Left renal cortex interstitium (tissue), 4 donors: ENCODE data around the gene SIAH2. TPM values are rescaled to one million over a fixed set of nuclear protein-coding genes. Genes with fewer than 3 reads are reported as not detected.
"Not testable (repeated sequence)": the region's sequence is repeated elsewhere in the genome, so short reads cannot be mapped to it uniquely, and the experiment has no call there.

Experiments used
- DNase-seq, 4 donors: peaks; one replicate each; pipeline ENCODE4 v3.0.0-alpha.2; 2013; ENCODE audit warnings: low read depth in 4 of 4, low spot score in 2 of 4, missing footprints in 1 of 4
- polyA plus RNA-seq, 4 donors: library from polyadenylated mRNA; unstranded; fragments of 120-200 nt; gene quantifications; one replicate each; pipeline ENCODE4 v1.2.1, GENCODE V29; 2013; ENCODE audit not compliant: insufficient read length in 4 of 4

SIAH2 gene
- 10 to 100 TPM; 16.8 to 20.2 (median 18.8) TPM for polyA plus RNA-seq

GRCh38 chr3:150763122-150763840 is at the start of gene SIAH2:
Gene SIAH2 (minus strand): TSS chr3:150763169. CDS start chr3:150762849, 320 bp downstream.
- peak; percentile 74 to 85 (median 75) for DNase-seq

- DNase-seq, result no peak
Measured at GRCh38 chr3:150811984-150812383, 49.0 kb upstream of the SIAH2 start.

GRCh38 chr3:150810641-150811040 is 47.7 kb upstream of the SIAH2 start:
- DNase-seq, result no peak

DNA sequence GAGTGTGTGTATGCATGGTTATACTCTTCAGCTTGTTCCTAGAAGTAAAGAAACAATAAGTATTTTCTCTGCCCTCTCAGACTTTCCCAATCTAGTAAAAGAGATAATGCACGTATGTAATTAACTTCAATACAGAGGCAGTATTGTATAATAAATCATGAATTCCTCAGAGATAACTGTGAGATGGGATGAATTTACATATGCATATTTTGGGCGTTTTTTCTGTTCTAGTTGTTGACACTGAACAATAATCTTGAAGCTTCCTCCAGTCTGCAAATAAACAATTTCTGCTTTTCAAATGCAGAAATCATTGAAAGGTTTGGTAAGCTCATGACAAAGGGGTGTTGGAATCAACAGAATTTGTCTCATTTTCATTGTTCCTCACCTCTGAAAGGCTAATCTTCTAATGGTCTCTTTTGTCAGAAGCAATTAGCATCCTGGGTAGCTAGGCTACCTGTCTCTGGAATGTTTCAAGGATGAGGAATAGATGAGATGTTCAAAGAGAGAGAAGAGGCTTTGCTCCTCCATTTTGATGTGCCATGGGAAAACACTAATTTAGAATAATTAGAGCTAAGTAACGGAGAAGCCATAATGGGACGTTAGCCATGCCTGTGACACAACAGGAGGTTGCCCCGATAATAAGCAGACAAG is 43.3 kb upstream of the SIAH2 start:
- DNase-seq, result no peak

- no peak for DNase-seq
Measured at GRCh38 chr3:150805354-150805753, 42.4 kb upstream of the SIAH2 start.

GRCh38 chr3:150803440-150803985 is 40.5 kb upstream of the SIAH2 start:
- DNase-seq, result no peak

- DNase-seq, result no peak
Measured at GRCh38 chr3:150800722-150801121, 37.8 kb upstream of the SIAH2 start.

DNA sequence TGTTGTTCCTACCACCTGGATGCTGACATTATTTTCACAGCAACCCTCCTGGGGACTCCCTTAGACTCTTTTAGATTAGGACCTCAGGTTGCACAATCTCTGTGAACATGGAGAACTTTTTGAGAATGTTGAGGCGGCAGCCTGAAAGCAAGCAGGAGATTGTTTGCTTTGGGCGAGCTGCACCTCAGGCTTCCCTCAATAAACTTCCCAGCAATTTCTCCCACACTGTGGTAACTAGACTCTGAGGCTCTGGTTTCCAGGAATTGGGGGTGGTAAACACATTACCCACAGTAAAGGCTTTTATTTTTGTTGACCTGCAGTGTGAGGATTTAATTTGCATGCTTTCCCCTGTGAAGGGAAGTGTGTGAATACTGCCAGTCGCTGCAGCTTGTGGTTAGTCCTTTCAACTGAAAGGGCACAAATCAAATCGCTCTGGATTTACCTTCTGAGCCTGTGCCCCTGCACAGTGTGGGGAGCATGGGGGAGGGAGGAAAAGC is 35.2 kb upstream of the SIAH2 start:
- DNase-seq, result peak in 2 of 4 donors; percentile 11 to 21

- DNase-seq, result no peak
Measured at GRCh38 chr3:150797155-150797554, 34.2 kb upstream of the SIAH2 start.

- not testable (repeated sequence) for DNase-seq
Measured at GRCh38 chr3:150796527-150796926, 33.6 kb upstream of the SIAH2 start.

- DNase-seq, result no peak
Measured at GRCh38 chr3:150793641-150794040, 30.7 kb upstream of the SIAH2 start.

GRCh38 chr3:150790629-150791028 is 27.7 kb upstream of the SIAH2 start:
- no peak for DNase-seq

- DNase-seq, result no peak
Measured at GRCh38 chr3:150789451-150789850, 26.5 kb upstream of the SIAH2 start.

DNA sequence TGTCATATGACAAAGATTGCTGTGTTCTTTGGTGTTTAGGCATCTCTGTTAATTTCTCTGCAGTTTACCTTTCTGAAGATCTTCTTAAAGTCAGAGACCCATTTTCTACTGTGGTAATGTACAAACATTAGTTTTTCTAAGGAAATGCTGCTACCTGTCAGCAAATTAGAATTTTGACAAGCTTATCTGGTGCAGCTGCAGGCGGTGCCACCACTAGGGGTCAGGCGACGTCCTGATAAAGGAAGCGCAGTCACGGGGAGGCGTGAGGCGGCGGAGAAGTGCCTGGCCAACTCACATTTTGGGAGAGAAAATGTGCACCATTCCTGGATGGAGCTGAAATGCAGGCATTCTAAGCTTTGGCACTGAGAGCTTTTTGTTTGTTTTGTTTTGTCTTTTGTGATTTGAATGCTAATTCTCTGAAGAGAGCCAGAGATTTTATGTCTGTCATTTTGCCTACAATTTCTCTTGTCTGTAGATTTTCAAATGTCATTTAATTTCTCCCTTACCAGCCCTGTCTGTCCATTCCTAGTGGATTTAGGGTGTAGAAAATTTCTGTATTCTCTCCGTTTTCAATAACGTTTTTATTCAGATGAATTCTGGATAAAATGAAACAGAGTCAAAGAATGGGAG is 24.9 kb upstream of the SIAH2 start:
- peak in 2 of 4 donors; percentile 44 to 61 for DNase-seq

GRCh38 chr3:150786791-150787190 is 23.8 kb upstream of the SIAH2 start:
- no peak for DNase-seq

DNA sequence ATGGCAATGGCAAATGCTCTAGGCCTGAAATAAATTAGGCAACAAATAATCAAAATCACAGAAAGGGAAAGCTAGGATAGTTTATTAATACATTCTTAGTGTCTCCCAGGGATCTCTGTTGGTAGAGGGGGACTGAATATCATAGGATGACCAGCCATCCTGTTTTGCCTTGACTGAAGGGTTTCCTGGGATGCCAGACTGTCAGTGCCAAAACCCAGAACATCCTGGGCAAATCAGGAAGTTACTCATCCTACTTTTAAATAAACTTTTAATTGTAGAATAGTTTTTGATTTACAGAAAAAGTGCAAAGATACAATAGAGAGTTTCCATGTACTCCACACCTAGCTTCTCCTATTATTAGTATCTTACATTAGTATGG is 21.8 kb upstream of the SIAH2 start:
- DNase-seq, result no peak

GRCh38 chr3:150783920-150784746 is 21.2 kb upstream of the SIAH2 start:
- DNase-seq, result no peak

DNA sequence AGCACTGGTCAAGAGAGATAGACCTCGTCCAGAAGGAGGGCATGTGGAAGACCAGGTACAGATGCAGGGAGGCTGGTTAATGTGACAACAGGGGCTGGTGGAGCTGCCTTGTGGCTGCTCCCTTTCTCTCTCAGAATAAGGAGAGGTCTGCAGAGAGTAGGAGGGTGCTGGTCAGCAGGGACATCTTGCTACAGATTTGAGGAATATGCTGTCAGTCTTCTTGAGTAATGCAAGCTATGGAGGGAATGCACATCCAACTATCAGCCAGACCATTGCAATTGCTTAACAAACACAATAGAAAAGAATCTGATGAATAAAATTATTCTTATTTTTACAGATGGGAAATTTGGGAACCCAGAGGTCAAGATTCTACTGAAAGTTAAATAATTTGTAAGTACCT is 20.3 kb upstream of the SIAH2 start:
- DNase-seq, result no peak

DNA sequence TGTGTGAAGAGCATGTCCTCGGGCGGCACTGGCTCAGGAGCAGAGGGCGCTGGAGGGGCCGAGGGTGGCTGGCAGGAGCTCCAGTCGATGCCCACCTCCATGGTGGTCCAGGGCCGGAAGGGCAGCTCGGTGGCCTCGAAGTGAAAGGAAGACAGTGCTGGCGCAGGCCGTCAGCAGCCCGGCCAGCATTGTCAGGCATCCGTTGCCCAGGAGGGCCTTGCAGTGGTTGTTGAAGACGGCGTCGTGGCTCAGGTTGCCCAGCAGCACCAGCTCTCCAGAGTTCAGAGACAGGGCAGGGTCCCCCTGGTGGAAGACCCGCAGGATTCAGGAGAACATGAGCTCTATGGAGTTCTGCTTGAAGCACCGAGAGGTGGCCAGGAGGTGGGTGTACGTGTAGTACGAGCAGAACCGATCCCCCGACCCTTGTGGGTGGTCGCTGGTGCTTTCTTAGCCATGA is 16.5 kb upstream of the SIAH2 start:
- no peak for DNase-seq

- no peak for DNase-seq
Measured at GRCh38 chr3:150778793-150779401, 15.9 kb upstream of the SIAH2 start.
